Ascending aorta (tissue), 2 donors: ENCODE results near the gene RGS7. TPM values are rescaled to one million over a fixed set of nuclear protein-coding genes. Genes with fewer than 3 reads are reported as not detected.

Source experiments
- DNase-seq, 2 donors: peaks; one replicate each; pipeline ENCODE4 v3.0.0-alpha.2; 2019; ENCODE audit warnings: low spot score in 2 of 2
- H3K27ac ChIP-seq, 2 donors: fragments of 200-600 bp; sonication (generic); one replicate each; pipeline ENCODE4 v1.5.1; 2016 to 2017; ENCODE audit warnings: mild to moderate bottlenecking in 1 of 2
- H3K27me3 ChIP-seq: fragments of 200-600 bp; sonication (generic); one replicate; pipeline ENCODE4 v1.5.1; 2017
- H3K36me3 ChIP-seq, 2 donors: fragments of 200-600 bp; sonication (generic); one replicate each; pipeline ENCODE4 v1.5.1; 2016
- H3K4me1 ChIP-seq, 2 donors: fragments of 200-600 bp; sonication (generic); one replicate each; pipeline ENCODE4 v1.5.1; 2016 to 2017; ENCODE audit warnings: mild to moderate bottlenecking in 1 of 2
- H3K4me3 ChIP-seq, 2 donors: fragments of 200-600 bp; sonication (generic); one replicate each; pipeline ENCODE4 v1.5.1; 2016 to 2017; ENCODE audit warnings: mild to moderate bottlenecking in 1 of 2
- H3K9me3 ChIP-seq, 2 donors: fragments of 200-600 bp; sonication (generic); one replicate each; pipeline ENCODE4 v1.5.1; 2016
- CTCF ChIP-seq, 3 experiments: fragments of 200-600 bp in 2 of 3; fragments of 450-650 bp in 1 of 3; sonication (generic) in 2 of 3; IDR thresholded peaks; one replicate each; pipeline ENCODE4 v1.5.1; 2016 to 2019; ENCODE audit warnings: antibody characterized with exemption in 3 of 3, mild to moderate bottlenecking in 1 of 3, moderate library complexity in 1 of 3
- intact Hi-C: fragments of 100-400 bp; cut with DNase I; formaldehyde crosslinking; loops from one replicate; pipeline ENCODE4 v1.15.1; 2023
- total RNA-seq: library from RNA; depleted of rRNA; stranded (reverse); fragments of >200 nt; gene quantifications from one replicate; pipeline ENCODE4 v1.1.0, GENCODE V29; 2016

RGS7 gene
- total RNA-seq, 1 donor from 2014 or later, result not detected

GRCh38 chr1:241362350-241362749 lies 5.3 kb upstream of the RGS7 start:
- no peak for TF ChIP-seq CTCF (IDR thresholded peaks at IDR 0.05)
- H3K9me3 ChIP-seq, result no peaks in the 10 kb centered on the region
- no peak overlapping the region for H3K27ac ChIP-seq
- H3K27me3 ChIP-seq, result no peaks in the 10 kb centered on the region
- H3K4me3 ChIP-seq, result no peak overlapping the region
- no peak for DNase-seq
- H3K4me1 ChIP-seq, result no peaks in the 10 kb centered on the region
- intact Hi-C loops, result no loop called here
- H3K36me3 ChIP-seq, result no peaks in the 10 kb centered on the region

- TF ChIP-seq CTCF (IDR thresholded peaks at IDR 0.05), result no peak
- H3K27me3 ChIP-seq, result no peaks in the 10 kb centered on the region
- no peak overlapping the region for H3K27ac ChIP-seq
- no peaks in the 10 kb centered on the region for H3K9me3 ChIP-seq
- intact Hi-C loops, result no loop called here
- H3K4me3 ChIP-seq, result peak overlapping the region; percentile 41 to 68
- no peaks in the 10 kb centered on the region for H3K36me3 ChIP-seq
- DNase-seq, result no peak
- H3K4me1 ChIP-seq, result no peaks in the 10 kb centered on the region
These were observed 648 bp upstream of the RGS7 start for GRCh38 chr1:241357366-241358340.

- H3K4me3 ChIP-seq, result peak overlapping the region; percentile 41 to 68
- H3K9me3 ChIP-seq, result no peaks in the 10 kb centered on the region
- H3K36me3 ChIP-seq, result no peaks in the 10 kb centered on the region
- TF ChIP-seq CTCF (IDR thresholded peaks at IDR 0.05), result no peak
- no peak overlapping the region for H3K27ac ChIP-seq
- H3K4me1 ChIP-seq, result no peaks in the 10 kb centered on the region
- H3K27me3 ChIP-seq, result no peaks in the 10 kb centered on the region
- intact Hi-C loops, result no loop called here
- no peak for DNase-seq
These were observed 852 bp downstream of the RGS7 start for GRCh38 chr1:241356187-241356518.

GRCh38 chr1:241355311-241356010 lies 1.5 kb downstream of the RGS7 start:
- H3K27ac ChIP-seq, result no peak overlapping the region
- TF ChIP-seq CTCF (IDR thresholded peaks at IDR 0.05), result no peak

GRCh38 chr1:241352401-241352800 lies 4.6 kb downstream of the RGS7 start:
- no peaks in the 10 kb centered on the region for H3K4me1 ChIP-seq
- no peaks in the 10 kb centered on the region for H3K9me3 ChIP-seq
- no peak for TF ChIP-seq CTCF (IDR thresholded peaks at IDR 0.05)
- no peak overlapping the region for H3K27ac ChIP-seq
- intact Hi-C loops, result no loop called here
- DNase-seq, result no peak
- H3K27me3 ChIP-seq, result no peaks in the 10 kb centered on the region
- no peaks in the 10 kb centered on the region for H3K36me3 ChIP-seq
- H3K4me3 ChIP-seq, result no peak overlapping the region

More at GRCh38 chr1:241355311-241356010, 1.5 kb downstream of the RGS7 start:
- H3K36me3 ChIP-seq, result no peaks in the 10 kb centered on the region
- no peaks in the 10 kb centered on the region for H3K27me3 ChIP-seq
- H3K4me3 ChIP-seq, result no peak overlapping the region
- DNase-seq, result no peak
- intact Hi-C loops, result no loop called here
- no peaks in the 10 kb centered on the region for H3K4me1 ChIP-seq
- no peaks in the 10 kb centered on the region for H3K9me3 ChIP-seq
